NAMALWA (cell line): ENCODE results near the gene C4BPB.
A peak's percentile ranks its signal among the peaks of the same experiment; 100 is the strongest.
"Not testable (repeated sequence)": the region's sequence is repeated elsewhere in the genome, so short reads cannot be mapped to it uniquely, and the experiment has no call there.

Experiments
- DNase-seq: peaks from one replicate; pipeline ENCODE4 v3.0.0-alpha.2; 2015; ENCODE audit warnings: low spot score

Gene C4BPB

GRCh38 chr1:207088701-207089626 lies at the start of gene C4BPB:
C4BPB (plus strand) TSS chr1:207088860; CDS start chr1:207089532, 672 bp downstream.
- peak; percentile 8 for DNase-seq

GRCh38 chr1:207039380-207040180 lies 49.1 kb upstream of the C4BPB start:
- DNase-seq = no peak

- no peak for DNase-seq
Observed at GRCh38 chr1:207040181-207040533, 48.5 kb upstream of the C4BPB start.

- not testable (repeated sequence) for DNase-seq
Observed at GRCh38 chr1:207041397-207041796, 47.3 kb upstream of the C4BPB start.

- DNase-seq = no peak
Observed at GRCh38 chr1:207045453-207045852, 43.2 kb upstream of the C4BPB start.

- DNase-seq = no peak
Observed at GRCh38 chr1:207047505-207047904, 41.2 kb upstream of the C4BPB start.

GRCh38 chr1:207048041-207048440 lies 40.6 kb upstream of the C4BPB start:
- DNase-seq = no peak

- no peak for DNase-seq
Observed at GRCh38 chr1:207049054-207049453, 39.6 kb upstream of the C4BPB start.

- no peak for DNase-seq
Observed at GRCh38 chr1:207049514-207049913, 39.1 kb upstream of the C4BPB start.

GRCh38 chr1:207049974-207050391 lies 38.7 kb upstream of the C4BPB start:
- peak; percentile 82 for DNase-seq

GRCh38 chr1:207050480-207051190 lies 38.0 kb upstream of the C4BPB start:
- DNase-seq = peak; percentile 95

- peak; percentile 10 for DNase-seq
Observed at GRCh38 chr1:207051191-207051943, 37.3 kb upstream of the C4BPB start, which contains the start of gene YOD1. YOD1 (minus strand) TSS chr1:207051208; CDS start chr1:207051030, 178 bp downstream.

GRCh38 chr1:207052911-207053769 lies 35.5 kb upstream of the C4BPB start, which contains the start of gene PFKFB2:
PFKFB2 (plus strand) TSS chr1:207053275; CDS start chr1:207054718, 1,443 bp downstream.
- DNase-seq = peak; percentile 94

GRCh38 chr1:207054491-207054890 lies 34.2 kb upstream of the C4BPB start:
- DNase-seq = peak; percentile 52

GRCh38 chr1:207055386-207056001 lies 33.2 kb upstream of the C4BPB start:
- DNase-seq = no peak

GRCh38 chr1:207056673-207057072 lies 32.0 kb upstream of the C4BPB start:
- DNase-seq = no peak

- DNase-seq = no peak
Observed at GRCh38 chr1:207058252-207058651, 30.4 kb upstream of the C4BPB start.

- DNase-seq = no peak
Observed at GRCh38 chr1:207058878-207059867, 29.5 kb upstream of the C4BPB start.

GRCh38 chr1:207059881-207060280 lies 28.8 kb upstream of the C4BPB start:
- no peak for DNase-seq
